ENCODE measurements around the gene DAPK3.
"Not testable (repeated sequence)": the region's sequence is repeated elsewhere in the genome, so short reads cannot be mapped to it uniquely, and the experiment has no call there.

- TF ChIP-seq CTCF (IDR thresholded peaks at IDR 0.05; ENCODE audit: low read length); EZH2 (IDR thresholded peaks at IDR 0.05; ENCODE audit: borderline replicate concordance, low read length): not testable (repeated sequence)
Measured at GRCh38 chr19:3938300-3938950, 32.5 kb downstream of the DAPK3 start.

All from OCI-LY1 (cell line).